Heart left ventricle (tissue), 16 donors: ENCODE measurements around the gene KIF4A. TPM values are rescaled to one million over a fixed set of nuclear protein-coding genes. Genes with fewer than 3 reads are reported as not detected.

Experiments used
- ATAC-seq, 4 donors: fragments of 200-7000 bp; cut with Tn5 transposase; one replicate each; pipeline ENCODE4 v1.9.1; 2020 to 2022; ENCODE audit warnings: moderate library complexity in 4 of 4, mild to moderate bottlenecking in 3 of 4, moderate number of reproducible peaks in 1 of 4
- DNase-seq, 5 donors: peaks; one replicate each; pipeline ENCODE4 v3.0.0-alpha.2; 2020
- H3K27ac ChIP-seq, 12 donors: fragments of 200-600 bp; sonication (generic) in 4 of 12; one replicate each; pipeline versions ENCODE4 v1.5.0 to v1.8.0; 2016 to 2022; ENCODE audit warnings: mild to moderate bottlenecking in 2 of 12
- H3K27me3 ChIP-seq, 9 donors: fragments of 200-600 bp; sonication (generic) in 2 of 9; one replicate each; pipeline versions ENCODE4 v1.5.1 to v1.8.0; 2016 to 2022; ENCODE audit warnings: mild to moderate bottlenecking in 3 of 9
- H3K36me3 ChIP-seq, 9 donors: fragments of 200-600 bp; sonication (generic) in 2 of 9; one replicate each; pipeline versions ENCODE4 v1.5.0 to v1.8.0; 2018 to 2022; ENCODE audit warnings: mild to moderate bottlenecking in 2 of 9
- H3K4me1 ChIP-seq, 12 donors: fragments of 200-600 bp; sonication (generic) in 4 of 12; one replicate each; pipeline versions ENCODE4 v1.5.0 to v1.8.0; 2016 to 2022; ENCODE audit warnings: mild to moderate bottlenecking in 3 of 12
- H3K4me3 ChIP-seq, 12 donors: fragments of 200-600 bp; sonication (generic) in 4 of 12; one replicate each; pipeline versions ENCODE4 v1.5.0 to v1.8.0; 2017 to 2022; ENCODE audit warnings: mild to moderate bottlenecking in 9 of 12, moderate library complexity in 4 of 12
- H3K9me3 ChIP-seq, 12 donors: fragments of 200-600 bp; sonication (generic) in 4 of 12; one replicate each; pipeline versions ENCODE4 v1.5.0 to v1.8.0; 2016 to 2022; ENCODE audit warnings: mild to moderate bottlenecking in 1 of 12
- POLR2A ChIP-seq, 2 donors: fragments of 450-650 bp; IDR thresholded peaks; one replicate each; pipeline ENCODE4 v1.6.1; 2017; ENCODE audit warnings: antibody characterized with exemption in 2 of 2, mild to moderate bottlenecking in 2 of 2, moderate library complexity in 2 of 2
- WGBS, 4 donors: extraction: QIAGEN DNeasy Blood & Tissue Kit in 2 of 4; methylation state at CpG; one replicate each; pipeline versions ENCODE4 v1.1.5 to v1.1.7; 2013 to 2018; 5-methylcytosine and 5-hydroxymethylcytosine counted together
- intact Hi-C, 10 donors: fragments of 100-400 bp; cut with DNase I; formaldehyde crosslinking; loops; one replicate each; pipeline versions ENCODE4 v1.11.1 to v1.14.2; 2022
- polyA plus RNA-seq, 2 donors: library from polyadenylated mRNA; stranded (reverse); fragments of 200-250 nt; gene quantifications; one replicate each; pipeline ENCODE4 v1.2.3, GENCODE V29; 2013
- total RNA-seq, 9 donors: library from RNA; depleted of rRNA in 2 of 9; stranded (reverse); fragments of >200 nt in 2 of 9; fragmentation: NEBNext Ultra II Directional in 3 of 9; extraction: Animal tissue kit (Norgen Biotek cat#: 25700) in 3 of 9; gene quantifications; one replicate each; pipeline versions ENCODE4 v1.1.0 to v1.2.4, GENCODE V29; 2016 to 2023
- TF ChIP-seq, protein P1 (sequence below), 12 donors: fragments of 200-600 bp; sonication (generic) in 4 of 12; IDR thresholded peaks; one replicate each; pipeline versions ENCODE4 v1.5.0 to v1.8.0; 2018 to 2022; ENCODE audit warnings: antibody characterized with exemption in 12 of 12, mild to moderate bottlenecking in 5 of 12
- donor health status: ischemic (EF 13 %, LVEDD 7.1; RV severe dilation, severe dysfunction).
- donor health status: healthy with polysubstance abuse.
- donor health status: DM: no; HTN: yes; CAD: no.
- donor health status: DM: no; HTN: no; CAD: no.
- donor health status: ischemic (EF 25% LVEDD 6.9; RV normal size, moderate dysfunction).
- donor health status: ischemic (EF 25% LVEDD 5.7; RV mildly dilated, moderate dysfunction).
- donor health status: healthy.
- donor health status: DM: yes; HTN: yes; CAD: no.
- donor health status: ischemic (EF 35%, LVEDD 5.7; RV mildly dilated, moderate dysfunction).
- donor health status: nonischemic (EF 11% LVEDD 7.7; RV severe dilation, severe dysfunction).
- donor health status: DM: yes; HTN: yes; CAD: no.
- donor health status: PGD.
- donor health status: ischemic (EF 29% LVEDD 5.4; RV normal size, mild dysfunction).
- donor health status: nonischemic (EF 23%, LVEDD 6.1; RV moderate dilation, normal function).

The KIF4A gene
- total and polyA plus RNA-seq, 11 donors: 0.04 to 4.1 (median 0.18) TPM; not detected in 2

DNA sequence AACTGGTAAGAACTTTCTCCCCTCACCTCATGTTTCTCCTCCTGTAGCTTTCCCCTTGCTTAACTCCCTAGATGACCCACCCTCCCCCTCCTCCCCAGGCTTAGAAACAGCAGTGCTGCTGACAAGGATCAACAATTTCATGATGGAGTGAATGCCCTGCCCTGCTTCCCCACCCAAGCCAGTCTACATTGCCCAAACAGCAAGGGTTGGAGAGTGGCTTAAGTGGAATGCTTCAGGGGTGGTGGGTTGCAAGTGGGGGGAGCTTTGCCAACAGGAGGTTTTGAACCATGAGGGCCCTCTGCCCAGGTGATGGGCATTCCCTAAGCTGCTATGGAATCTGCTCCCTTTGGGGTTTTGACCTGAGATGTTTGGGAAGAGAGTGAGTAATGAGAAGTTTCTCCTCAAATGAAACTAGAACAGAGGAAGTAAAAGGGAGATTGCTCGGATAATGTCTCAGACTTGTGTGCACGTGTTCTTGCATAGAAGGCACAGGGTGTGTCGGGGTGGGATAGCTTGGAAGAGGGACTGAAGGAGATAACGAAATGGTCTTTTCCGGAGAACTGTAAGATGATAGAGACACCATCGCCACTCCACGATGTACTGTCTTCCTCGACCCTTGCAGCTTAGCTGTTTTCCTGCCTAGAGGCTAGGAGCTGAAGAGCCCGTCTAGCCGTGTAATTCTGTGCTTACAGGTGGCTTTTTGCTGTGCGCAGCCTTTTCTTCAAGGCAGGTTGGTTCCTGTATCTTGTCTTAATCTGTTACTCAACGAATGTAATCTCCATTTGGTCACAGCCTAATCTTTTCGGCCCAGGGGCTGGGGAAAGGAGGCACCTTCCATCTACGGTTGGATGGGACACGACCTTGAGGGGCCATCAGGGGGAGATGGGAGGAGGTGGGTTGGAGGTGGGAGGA lies 143.3 kb downstream of the KIF4A start:
- no peaks in the 10 kb centered on the region for H3K36me3 ChIP-seq
- TF ChIP-seq, protein P1, sequence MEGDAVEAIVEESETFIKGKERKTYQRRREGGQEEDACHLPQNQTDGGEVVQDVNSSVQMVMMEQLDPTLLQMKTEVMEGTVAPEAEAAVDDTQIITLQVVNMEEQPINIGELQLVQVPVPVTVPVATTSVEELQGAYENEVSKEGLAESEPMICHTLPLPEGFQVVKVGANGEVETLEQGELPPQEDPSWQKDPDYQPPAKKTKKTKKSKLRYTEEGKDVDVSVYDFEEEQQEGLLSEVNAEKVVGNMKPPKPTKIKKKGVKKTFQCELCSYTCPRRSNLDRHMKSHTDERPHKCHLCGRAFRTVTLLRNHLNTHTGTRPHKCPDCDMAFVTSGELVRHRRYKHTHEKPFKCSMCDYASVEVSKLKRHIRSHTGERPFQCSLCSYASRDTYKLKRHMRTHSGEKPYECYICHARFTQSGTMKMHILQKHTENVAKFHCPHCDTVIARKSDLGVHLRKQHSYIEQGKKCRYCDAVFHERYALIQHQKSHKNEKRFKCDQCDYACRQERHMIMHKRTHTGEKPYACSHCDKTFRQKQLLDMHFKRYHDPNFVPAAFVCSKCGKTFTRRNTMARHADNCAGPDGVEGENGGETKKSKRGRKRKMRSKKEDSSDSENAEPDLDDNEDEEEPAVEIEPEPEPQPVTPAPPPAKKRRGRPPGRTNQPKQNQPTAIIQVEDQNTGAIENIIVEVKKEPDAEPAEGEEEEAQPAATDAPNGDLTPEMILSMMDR (IDR thresholded peaks at IDR 0.05): no peak
- TF ChIP-seq POLR2A (IDR thresholded peaks at IDR 0.05): no peak
- peaks cover 0 to 20% (median 3%) of the 10 kb centered on the region in 12 donors for H3K4me1 ChIP-seq
- no peak for ATAC-seq
- H3K27me3 ChIP-seq: peaks cover 0 to 13% (median 0%) of the 10 kb centered on the region in 9 donors
- H3K27ac ChIP-seq: peak overlapping the region in 6 of 12 donors; percentile 70 to 97 (median 86)
- DNase-seq: no peak
- intact Hi-C loops: loop anchor here in 5 of 10 donors (2.0 to 10.0 kb wide), 6 partner anchors 138 to 238 kb away; partner anchors contain the start of genes PDZD11 (in 2 of the 5), KIF4A (in 1 of the 5) and RAB41 (in 1 of the 5)
- WGBS, 4 donors: 54 to 66% (median 62%) methylated on average over 15 of the region's 15 CpGs
- H3K4me3 ChIP-seq: peak overlapping the region in 11 of 12 donors; percentile 42 to 94 (median 68)
- H3K9me3 ChIP-seq: no peaks in the 10 kb centered on the region

DNA sequence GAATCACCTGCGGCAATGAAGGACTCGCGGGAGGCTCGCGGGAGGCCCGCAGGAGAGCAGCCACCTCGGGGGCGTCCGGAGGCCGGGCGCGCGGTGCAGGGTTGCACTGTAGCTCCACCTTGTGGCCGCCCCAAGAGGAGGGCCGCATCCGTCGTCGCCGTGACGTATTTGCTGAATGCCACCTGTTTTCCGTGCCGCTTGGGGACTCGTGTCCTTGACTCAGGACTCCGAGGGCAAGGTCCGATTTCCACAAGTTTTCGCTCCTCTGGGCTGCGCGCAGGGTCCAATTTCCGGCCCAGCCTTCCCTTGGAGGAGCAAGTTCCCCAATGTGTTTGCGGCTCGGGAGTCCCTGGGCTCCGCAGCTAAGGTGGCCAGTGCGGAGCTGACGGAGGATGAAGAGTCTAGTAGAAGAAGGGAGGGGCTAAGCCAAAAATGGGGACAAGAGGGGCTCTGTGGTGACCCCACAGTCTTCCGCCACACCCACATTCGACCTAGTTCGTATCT lies 144.0 kb downstream of the KIF4A start:
- H3K4me1 ChIP-seq: peaks cover 0 to 20% (median 3%) of the 10 kb centered on the region in 12 donors
- DNase-seq: peak; percentile 66 to 84 (median 71)
- WGBS, 4 donors: 0 to 40% (median 17%) methylated on average over 34 to 37 of the region's 37 CpGs
- H3K9me3 ChIP-seq: no peaks in the 10 kb centered on the region
- H3K27me3 ChIP-seq: peaks cover 0 to 18% (median 0%) of the 10 kb centered on the region in 9 donors
- H3K27ac ChIP-seq: peak overlapping the region; percentile 38 to 97 (median 83)
- no peaks in the 10 kb centered on the region for H3K36me3 ChIP-seq
- TF ChIP-seq, protein P1 (IDR thresholded peaks at IDR 0.05): peak; percentile 56 to 78 (median 63)
- no peak for TF ChIP-seq POLR2A (IDR thresholded peaks at IDR 0.05)
- intact Hi-C loops: loop anchor here in 5 of 10 donors (2.0 to 10.0 kb wide), 6 partner anchors 139 to 239 kb away; partner anchors contain the start of genes PDZD11 (in 2 of the 5), KIF4A (in 1 of the 5) and RAB41 (in 1 of the 5)
- H3K4me3 ChIP-seq: peak overlapping the region; percentile 35 to 94 (median 68)
- peak; percentile 53 to 80 (median 73) for ATAC-seq

DNA sequence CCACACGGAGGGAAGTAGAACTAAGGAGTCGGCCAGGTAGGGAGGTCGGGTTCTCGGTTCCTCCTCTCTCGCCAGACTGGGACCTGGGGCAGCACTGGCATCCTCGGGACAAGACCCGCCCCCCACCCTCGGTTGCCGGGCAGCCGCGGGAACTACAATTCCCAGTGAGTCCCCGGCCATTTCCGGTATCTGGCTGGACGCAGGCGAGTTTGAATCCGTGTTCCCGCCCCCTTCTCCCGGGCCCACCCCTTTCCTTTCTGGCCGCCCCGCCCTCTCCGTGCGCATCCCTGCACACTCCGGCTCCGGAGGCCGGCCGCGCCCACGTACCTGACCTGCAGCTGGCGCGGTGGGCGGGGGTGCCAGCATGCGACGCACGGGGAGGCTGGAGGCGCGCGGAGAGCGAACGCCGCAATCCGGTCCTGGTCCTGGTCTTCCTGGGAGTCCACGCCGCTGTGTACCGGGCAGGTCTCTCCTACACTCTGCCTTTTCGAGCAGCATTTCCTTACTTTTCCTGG lies 144.5 kb downstream of the KIF4A start:
- Histone ChIP-seq H3K27ac (peak overlapping the region; percentile 53 to 97 (median 83)), H3K9me3 (no peaks in the 10 kb centered on the region), H3K36me3 (no peaks in the 10 kb centered on the region), H3K4me1 (peaks cover 0 to 20% (median 3%) of the 10 kb centered on the region in 12 donors), H3K4me3 (peak overlapping the region; percentile 35 to 94 (median 68)), H3K27me3 (peaks cover 0 to 18% (median 0%) of the 10 kb centered on the region in 9 donors)
- peak; percentile 56 to 59 for TF ChIP-seq POLR2A (IDR thresholded peaks at IDR 0.05)
- TF ChIP-seq, protein P1 (IDR thresholded peaks at IDR 0.05): no peak
- DNase-seq: peak; percentile 88 to 92 (median 90)
- peak; percentile 87 to 96 (median 92) for ATAC-seq
- WGBS, 4 donors: 0 to 49% (median 18%) methylated on average over 42 to 45 of the region's 45 CpGs
- intact Hi-C loops: loop anchor here in 5 of 10 donors (5.0 to 10.0 kb wide), 5 partner anchors 140 to 240 kb away; partner anchors contain the start of genes PDZD11 (in 2 of the 5), KIF4A (in 1 of the 5) and RAB41 (in 1 of the 5)
